Measurements from ENCODE around the gene KCNAB1. TPM values are rescaled to one million over a fixed set of nuclear protein-coding genes. Genes with fewer than 3 reads are reported as not detected.

Gene KCNAB1
- total RNA-seq, 1 experiment from 2014 or later = not detected

DNA sequence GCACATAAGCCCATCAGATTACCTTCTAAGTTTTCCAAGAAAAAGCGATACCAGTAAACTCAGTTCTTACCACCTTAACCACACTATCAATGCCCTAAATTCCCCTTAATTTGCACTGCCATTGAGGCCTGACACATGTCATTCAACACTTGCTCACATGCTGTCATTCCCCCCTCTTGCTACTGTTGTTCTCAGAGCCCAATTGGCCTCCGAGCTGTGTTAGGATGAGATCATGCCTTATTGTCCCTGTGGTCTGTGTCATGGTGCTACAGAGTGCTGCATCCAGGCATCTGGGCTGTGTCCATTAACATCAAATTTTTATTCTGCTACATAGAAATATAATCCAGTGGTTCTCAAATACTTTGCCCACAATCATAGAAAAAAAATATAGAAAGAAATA is 221.0 kb downstream of the KCNAB1 start:
- Histone ChIP-seq H3K9ac (ENCODE audit: low read length) (no peak overlapping the region), H3K4me2 (ENCODE audit: low read length) (no peak overlapping the region), H3K4me3 (replicated peaks in 1 of 2; ENCODE audit: low read depth in 1 of 2, low read length in 2 of 2) (no peak overlapping the region), H2AFZ (ENCODE audit: low read depth, low read length, poor library complexity, severe bottlenecking) (no peak overlapping the region), H3K4me1 (ENCODE audit: control insufficient read depth in 1 of 2, insufficient read depth in 2 of 2, low read length in 2 of 2) (no peaks in the 10 kb centered on the region), H3K36me3 (ENCODE audit: control insufficient read depth in 1 of 2, insufficient read depth in 2 of 2, low read length in 2 of 2) (no peaks in the 10 kb centered on the region), H3K9me2 (ENCODE audit: insufficient read depth) (no peaks in the 10 kb centered on the region), H3K27ac (ENCODE audit: low read depth, low read length) (no peak overlapping the region), H4K20me1 (ENCODE audit: insufficient read depth) (no peaks in the 10 kb centered on the region), H3K79me2 (ENCODE audit: insufficient read depth, low read length) (no peaks in the 10 kb centered on the region), H3K27me3 (ENCODE audit: insufficient read depth, low read length) (no peaks in the 10 kb centered on the region), H3K9me3 (ENCODE audit: control insufficient read depth in 1 of 2, insufficient read depth in 1 of 2, low read depth in 1 of 2, low read length in 2 of 2) (no peaks in the 10 kb centered on the region)
- intact Hi-C loops (cut with micrococcal nuclease) = no loop called here
- TF ChIP-seq CBX3 (IDR thresholded peaks at IDR 0.05; ENCODE audit: low read depth) = no peak
- no peak for TF ChIP-seq CEBPB (IDR thresholded peaks at IDR 0.05; ENCODE audit: low read depth)
- ChIA-PET CTCF (no interaction called here), RAD21 (ENCODE audit: low non-redundant PET in 1 of 2, low total read pairs in 2 of 2, uncharacterized antibody in 2 of 2, unreplicated experiment in 2 of 2) (no interaction called here), POLR2A (no interaction called here)
- no peak for ATAC-seq
- no TSS peak for BruUV-seq (replicated peaks)
- no peak for DNase-seq (ENCODE audit: low read depth, low spot score)

GRCh38 chr3:156341831-156342416 is 221.5 kb downstream of the KCNAB1 start:
- no TSS peak for BruUV-seq (replicated peaks)
- H3K36me3 ChIP-seq (ENCODE audit: control insufficient read depth in 1 of 2, insufficient read depth in 2 of 2, low read length in 2 of 2) = no peaks in the 10 kb centered on the region
- no peaks in the 10 kb centered on the region for H3K79me2 ChIP-seq (ENCODE audit: insufficient read depth, low read length)
- no peaks in the 10 kb centered on the region for H3K9me3 ChIP-seq (ENCODE audit: control insufficient read depth in 1 of 2, insufficient read depth in 1 of 2, low read depth in 1 of 2, low read length in 2 of 2)
- ChIA-PET CTCF (no interaction called here), RAD21 (ENCODE audit: low non-redundant PET in 1 of 2, low total read pairs in 2 of 2, uncharacterized antibody in 2 of 2, unreplicated experiment in 2 of 2) (no interaction called here), POLR2A (no interaction called here)
- H3K4me1 ChIP-seq (ENCODE audit: control insufficient read depth in 1 of 2, insufficient read depth in 2 of 2, low read length in 2 of 2) = no peaks in the 10 kb centered on the region
- H2AFZ ChIP-seq (ENCODE audit: low read depth, low read length, poor library complexity, severe bottlenecking) = no peak overlapping the region
- H3K4me2 ChIP-seq (ENCODE audit: low read length) = no peak overlapping the region
- H3K9ac ChIP-seq (ENCODE audit: low read length) = no peak overlapping the region
- no peaks in the 10 kb centered on the region for H4K20me1 ChIP-seq (ENCODE audit: insufficient read depth)
- H3K27ac ChIP-seq (ENCODE audit: low read depth, low read length) = no peak overlapping the region
- ATAC-seq (no peak), DNase-seq (ENCODE audit: low read depth, low spot score) (no peak)
- no peaks in the 10 kb centered on the region for H3K27me3 ChIP-seq (ENCODE audit: insufficient read depth, low read length)
- intact Hi-C loops (cut with micrococcal nuclease) = no loop called here
- H3K4me3 ChIP-seq (replicated peaks in 1 of 2; ENCODE audit: low read depth in 1 of 2, low read length in 2 of 2) = no peak overlapping the region
- TF ChIP-seq CBX3 (IDR thresholded peaks at IDR 0.05; ENCODE audit: low read depth) = no peak
- TF ChIP-seq ZFX (IDR thresholded peaks at IDR 0.05) = no peak
- no peak for TF ChIP-seq JUND (IDR thresholded peaks at IDR 0.05)
- no peak for TF ChIP-seq POLR2AphosphoS5 (IDR thresholded peaks at IDR 0.05; ENCODE audit: low read depth, low read length)
- TF ChIP-seq, protein P1, sequence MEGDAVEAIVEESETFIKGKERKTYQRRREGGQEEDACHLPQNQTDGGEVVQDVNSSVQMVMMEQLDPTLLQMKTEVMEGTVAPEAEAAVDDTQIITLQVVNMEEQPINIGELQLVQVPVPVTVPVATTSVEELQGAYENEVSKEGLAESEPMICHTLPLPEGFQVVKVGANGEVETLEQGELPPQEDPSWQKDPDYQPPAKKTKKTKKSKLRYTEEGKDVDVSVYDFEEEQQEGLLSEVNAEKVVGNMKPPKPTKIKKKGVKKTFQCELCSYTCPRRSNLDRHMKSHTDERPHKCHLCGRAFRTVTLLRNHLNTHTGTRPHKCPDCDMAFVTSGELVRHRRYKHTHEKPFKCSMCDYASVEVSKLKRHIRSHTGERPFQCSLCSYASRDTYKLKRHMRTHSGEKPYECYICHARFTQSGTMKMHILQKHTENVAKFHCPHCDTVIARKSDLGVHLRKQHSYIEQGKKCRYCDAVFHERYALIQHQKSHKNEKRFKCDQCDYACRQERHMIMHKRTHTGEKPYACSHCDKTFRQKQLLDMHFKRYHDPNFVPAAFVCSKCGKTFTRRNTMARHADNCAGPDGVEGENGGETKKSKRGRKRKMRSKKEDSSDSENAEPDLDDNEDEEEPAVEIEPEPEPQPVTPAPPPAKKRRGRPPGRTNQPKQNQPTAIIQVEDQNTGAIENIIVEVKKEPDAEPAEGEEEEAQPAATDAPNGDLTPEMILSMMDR (IDR thresholded peaks at IDR 0.05 in 2 of 3, conservative IDR thresholded peaks at IDR 0.05 in 1 of 3; ENCODE audit: borderline replicate concordance in 1 of 3, insufficient read depth in 1 of 3, low read depth in 2 of 3, low read length in 2 of 3) = no peak
- no peak for TF ChIP-seq EZH2 (IDR thresholded peaks at IDR 0.05)
- no peak for TF ChIP-seq CEBPB (IDR thresholded peaks at IDR 0.05; ENCODE audit: low read depth)
- TF ChIP-seq REST (IDR thresholded peaks at IDR 0.05; ENCODE audit: low read depth) = no peak
- TF ChIP-seq ATF3 (IDR thresholded peaks at IDR 0.05) = no peak
- H3K9me2 ChIP-seq (ENCODE audit: insufficient read depth) = no peaks in the 10 kb centered on the region

All from HCT116 (cell line).